Posterior cingulate gyrus (tissue), 11 donors: Measurements from ENCODE around the gene SEC63.

Experiments used
- DNase-seq, 10 donors: peaks; one replicate each; pipeline versions ENCODE4 v3.0.0 to v3.0.0-alpha.2; 2020 to 2021; ENCODE audit warnings: mixed read lengths in 3 of 10
- intact Hi-C: fragments of 100-400 bp; cut with DNase I; formaldehyde crosslinking; loops from one replicate; pipeline ENCODE4 v1.15.1; 2023

SEC63 gene

GRCh38 chr6:107830060-107830459, 127.9 kb downstream of the SEC63 start:
- intact Hi-C loops = no loop called here
- no peak for DNase-seq

- intact Hi-C loops = no loop called here
- no peak for DNase-seq
These were observed 130.5 kb downstream of the SEC63 start for GRCh38 chr6:107827541-107827940.

DNA sequence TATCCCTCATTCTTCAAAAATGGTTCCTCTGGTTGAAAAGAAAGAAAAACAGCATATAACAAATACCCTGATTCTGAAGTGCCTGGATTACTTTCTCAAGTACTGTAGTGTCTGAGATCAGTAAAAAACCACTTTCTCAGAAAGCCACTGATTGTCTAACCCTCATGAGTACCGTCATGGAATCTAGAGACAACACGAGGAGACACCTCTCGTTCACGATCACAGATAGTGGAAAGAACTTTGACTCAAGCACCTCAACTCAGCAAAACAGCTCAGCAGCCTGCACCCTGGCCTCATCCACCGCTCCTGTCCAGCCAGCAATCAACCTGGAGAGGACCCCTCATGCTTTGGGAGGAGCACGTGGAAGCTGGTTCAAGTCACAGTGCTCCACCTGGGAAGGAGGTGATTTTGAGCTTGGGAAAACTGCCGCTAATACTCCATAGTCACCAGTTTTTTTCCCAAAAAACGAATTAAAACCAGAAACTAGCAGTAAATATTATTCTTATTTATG, 134.9 kb downstream of the SEC63 start:
- DNase-seq = no peak
- intact Hi-C loops = no loop called here

DNA sequence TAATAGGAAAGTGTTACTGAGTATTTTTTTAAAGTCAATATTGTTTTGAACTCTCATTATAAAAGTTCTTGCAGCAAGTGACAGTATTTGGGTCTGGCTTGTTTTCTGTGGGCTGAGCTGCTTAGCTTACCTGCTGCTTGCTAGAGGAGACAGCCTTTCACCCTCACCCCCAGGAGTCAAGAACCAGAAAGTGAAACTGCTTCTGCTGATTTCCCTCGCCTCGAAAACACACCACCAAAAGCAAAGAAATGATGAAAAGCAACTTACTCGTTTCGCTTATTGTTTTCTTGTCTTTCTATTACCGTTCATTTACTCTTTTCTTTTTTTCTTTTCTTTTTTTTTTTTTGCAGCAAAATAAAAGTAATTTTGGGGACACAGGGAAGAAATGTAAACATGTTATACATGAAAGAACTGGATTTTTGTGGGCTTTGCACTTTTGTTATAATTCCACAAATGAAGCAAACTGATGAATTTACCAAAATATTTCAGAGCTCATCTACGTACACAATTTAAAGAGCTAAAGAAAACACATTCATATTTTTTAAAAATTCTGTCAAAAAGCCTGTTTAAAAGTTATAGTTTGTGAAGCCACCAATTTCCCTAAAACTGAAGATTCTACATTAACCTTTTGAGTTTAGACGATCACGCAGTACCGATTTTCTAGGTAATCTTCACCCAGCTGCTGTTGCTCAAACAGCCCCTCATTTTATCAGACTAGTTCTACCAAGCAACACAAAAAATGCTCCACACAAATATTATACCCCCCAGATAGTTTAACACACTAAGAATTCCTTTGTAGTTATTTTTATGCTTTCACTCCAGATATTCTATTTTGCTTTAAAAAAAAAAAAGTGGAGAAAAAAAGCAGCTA, 135.6 kb downstream of the SEC63 start:
- no peak for DNase-seq
- intact Hi-C loops = no loop called here

DNA sequence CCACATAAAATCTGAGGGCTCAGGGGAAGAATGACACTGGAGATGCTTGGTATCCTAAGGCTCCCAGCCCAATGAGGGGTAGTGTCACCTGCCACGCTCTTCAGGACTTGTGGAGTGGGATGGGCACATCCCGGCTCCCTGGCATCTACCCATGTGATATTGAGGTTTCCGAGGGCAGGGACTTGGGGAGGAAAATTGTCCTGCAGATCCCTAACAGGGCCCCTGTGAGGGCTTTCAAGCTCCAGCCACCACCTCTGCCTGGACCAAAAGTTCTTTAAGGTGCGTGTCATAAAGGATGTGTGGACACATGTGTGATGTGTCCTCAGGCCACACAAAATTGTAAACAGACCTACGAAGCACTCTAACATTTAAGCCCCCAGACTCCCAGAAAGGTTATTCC, 136.4 kb downstream of the SEC63 start:
- DNase-seq = no peak
- intact Hi-C loops = no loop called here

GRCh38 chr6:107820338-107821261, 137.4 kb downstream of the SEC63 start:
- intact Hi-C loops = no loop called here
- DNase-seq = peak in 1 of 10 donors; percentile 26

GRCh38 chr6:107819964-107820337, 138.1 kb downstream of the SEC63 start:
- no peak for DNase-seq
- intact Hi-C loops = no loop called here

DNA sequence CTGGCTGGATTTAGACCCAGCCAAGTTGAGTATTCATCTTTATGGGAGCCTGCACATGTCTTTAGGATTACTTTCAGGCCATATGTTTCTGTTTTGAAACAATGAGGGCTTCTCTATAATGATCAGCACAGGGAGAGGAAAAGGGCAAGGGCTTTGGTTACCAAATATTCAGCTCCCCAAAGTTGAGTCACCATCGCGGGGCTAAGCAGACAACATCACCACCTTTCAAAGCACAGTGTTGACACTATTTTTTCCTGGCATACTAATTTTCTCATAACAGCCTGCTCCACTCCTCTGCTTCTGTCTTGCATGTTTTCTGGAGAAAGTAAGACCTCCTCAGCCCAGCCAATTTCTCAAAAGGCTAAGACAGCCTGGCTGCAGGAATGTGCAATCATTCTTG, 138.8 kb downstream of the SEC63 start:
- DNase-seq = no peak
- intact Hi-C loops = no loop called here

DNA sequence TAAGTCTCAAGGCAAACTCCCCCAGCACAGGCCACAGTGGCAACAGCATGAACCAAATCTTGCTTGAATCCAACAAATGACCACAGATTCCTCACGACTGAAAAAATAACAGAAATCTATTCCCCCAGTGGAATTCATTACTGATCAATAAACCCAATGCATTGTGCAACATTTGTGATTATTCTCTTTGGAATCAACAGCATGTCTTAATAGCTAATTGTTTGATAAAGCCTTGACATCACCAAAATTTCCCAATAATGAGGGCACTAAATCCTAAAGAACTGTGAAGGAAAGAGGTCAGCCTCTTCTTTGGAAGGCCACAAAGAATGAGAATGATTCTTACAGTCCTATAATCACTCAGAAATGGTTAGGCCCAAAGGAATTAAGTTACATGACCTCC, 139.7 kb downstream of the SEC63 start:
- intact Hi-C loops = no loop called here
- no peak for DNase-seq

DNA sequence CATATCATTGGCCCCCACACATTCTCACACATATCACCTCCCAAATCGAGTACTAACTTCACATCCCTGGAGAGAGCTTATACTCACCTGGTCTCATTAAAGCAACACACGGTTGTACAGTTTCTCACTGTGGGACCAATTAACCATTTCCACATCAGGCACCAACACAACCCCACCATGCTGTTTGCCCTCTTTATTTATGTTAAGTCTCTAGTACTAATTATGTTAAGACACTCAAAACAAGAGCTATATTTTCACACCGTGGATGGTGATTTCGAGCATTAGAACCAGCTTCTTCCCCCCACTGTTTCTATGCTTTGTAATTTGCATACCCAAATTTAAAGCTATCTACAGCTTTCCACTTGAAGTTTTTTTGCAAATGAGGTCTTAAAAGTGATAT, 140.2 kb downstream of the SEC63 start:
- intact Hi-C loops = no loop called here
- no peak for DNase-seq
